CD4-positive, alpha-beta T cell treated with Interleukin-17A for 4 hours (primary cell): ENCODE measurements around the gene IFNA2.
"Not testable (repeated sequence)": the region's sequence is repeated elsewhere in the genome, so short reads cannot be mapped to it uniquely, and the experiment has no call there.

Experiments used
- DNase-seq: peaks from one replicate; pipeline ENCODE4 v3.0.0-alpha.2; 2020; ENCODE audit warnings: mixed read lengths

The IFNA2 gene

GRCh38 chr9:21381448-21382339 is 3.5 kb downstream of the IFNA2 start:
- DNase-seq = no peak

- DNase-seq = not testable (repeated sequence)
Observed at GRCh38 chr9:21371467-21371866, 13.7 kb downstream of the IFNA2 start.

GRCh38 chr9:21367957-21368356 is 17.2 kb downstream of the IFNA2 start, which contains the start of gene IFNA13:
IFNA13 (minus strand) TSS chr9:21368057; CDS start chr9:21368010, 47 bp downstream.
- no peak for DNase-seq

GRCh38 chr9:21367169-21367568 is 18.0 kb downstream of the IFNA2 start:
- DNase-seq = not testable (repeated sequence)

- DNase-seq = no peak
Observed at GRCh38 chr9:21362287-21362686, 22.9 kb downstream of the IFNA2 start.

- no peak for DNase-seq
Observed at GRCh38 chr9:21357479-21358460, 27.4 kb downstream of the IFNA2 start.

GRCh38 chr9:21350787-21351186 is 34.4 kb downstream of the IFNA2 start, which contains the start of gene IFNA6:
IFNA6 (minus strand) TSS chr9:21350887; CDS start chr9:21350887, 0 bp downstream.
- no peak for DNase-seq

- no peak for DNase-seq
Observed at GRCh38 chr9:21348430-21348970, 36.7 kb downstream of the IFNA2 start.

- no peak for DNase-seq
Observed at GRCh38 chr9:21340735-21341134, 44.5 kb downstream of the IFNA2 start.

- DNase-seq = no peak
Observed at GRCh38 chr9:21336457-21336856, 48.7 kb downstream of the IFNA2 start.

- peak; percentile 92 for DNase-seq
Observed at GRCh38 chr9:21334701-21335632, 50.2 kb downstream of the IFNA2 start, which contains the start of gene KLHL9. KLHL9 (minus strand) TSS chr9:21335404; CDS start chr9:21334859, 545 bp downstream.
